HG03520 (cell line): Measurements from ENCODE around the gene MEI4.
"Not testable (repeated sequence)": the region's sequence is repeated elsewhere in the genome, so short reads cannot be mapped to it uniquely, and the experiment has no call there.

Experiments used
- ATAC-seq: cut with Tn5 transposase; IDR thresholded peaks from one replicate; pipeline ENCODE4 v1.9.1; 2021; ENCODE audit warnings: mild to moderate bottlenecking, moderate library complexity; ENCODE audit not compliant: unreplicated experiment

The MEI4 gene

DNA sequence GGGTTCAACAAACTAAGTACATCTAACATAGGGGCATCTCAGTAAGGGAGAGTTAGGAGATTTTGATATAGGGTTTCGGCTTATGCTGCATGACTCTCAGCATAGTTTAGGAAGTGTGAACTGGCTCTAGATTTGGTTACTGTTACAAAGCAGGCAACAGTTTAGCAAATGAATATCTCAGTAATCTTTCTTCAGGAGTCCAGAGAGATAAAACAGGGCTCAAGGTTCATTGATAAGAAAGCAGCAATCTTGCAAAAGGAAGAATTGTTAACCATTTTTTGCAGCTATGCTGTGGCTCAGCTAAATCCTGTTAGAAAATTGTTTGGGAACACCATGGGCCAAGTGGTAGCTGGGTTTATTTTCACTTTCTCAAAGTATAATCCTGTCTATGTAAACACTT lies 161.3 kb downstream of the MEI4 start:
- ATAC-seq = no peak

GRCh38 chr6:77815531-77815930 lies 162.7 kb downstream of the MEI4 start:
- ATAC-seq = no peak

DNA sequence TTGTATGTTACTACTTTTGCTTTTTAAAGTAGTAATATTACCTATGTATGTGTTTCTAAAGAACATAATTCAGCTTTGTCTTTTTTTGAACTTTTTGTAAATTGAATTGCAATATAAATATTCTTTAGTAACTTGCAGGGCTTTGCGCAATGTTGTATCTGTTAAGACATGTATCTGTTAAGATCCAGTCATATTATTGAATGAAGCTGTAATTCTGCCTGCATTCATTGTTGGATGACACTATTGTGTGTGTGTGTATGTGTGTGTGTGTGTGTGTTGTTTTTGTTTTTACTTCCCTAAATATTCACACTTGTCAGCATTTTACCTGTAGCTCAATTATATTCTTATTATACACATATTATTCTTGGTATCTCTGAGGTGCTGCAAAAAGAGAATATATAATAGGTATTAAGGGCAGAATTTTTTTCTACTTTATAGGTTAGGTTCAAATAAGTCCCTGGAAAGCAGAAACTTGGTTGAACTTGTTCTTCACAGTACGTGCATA lies 164.0 kb downstream of the MEI4 start:
- no peak for ATAC-seq

DNA sequence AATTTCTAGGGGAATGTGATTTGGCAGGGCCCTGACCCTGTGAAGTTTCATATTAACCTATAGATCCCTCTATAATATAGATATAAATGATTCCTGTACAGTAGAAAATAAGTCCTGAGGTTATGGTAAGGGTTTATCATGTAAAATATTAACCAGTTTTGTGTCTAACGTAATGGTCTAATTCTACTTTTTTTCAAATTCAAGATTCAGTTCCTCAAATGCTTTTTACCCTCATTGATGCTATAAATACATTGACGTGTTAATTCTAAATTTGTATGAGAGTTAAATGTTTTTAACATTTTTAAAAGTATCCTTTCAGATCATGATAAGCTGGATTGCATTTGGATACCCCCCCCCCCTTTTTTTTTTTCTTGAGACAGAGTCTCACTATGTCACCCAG lies 169.4 kb downstream of the MEI4 start:
- ATAC-seq = peak; percentile 40

- ATAC-seq = no peak
Measured at GRCh38 chr6:77825204-77825603, 172.4 kb downstream of the MEI4 start.

DNA sequence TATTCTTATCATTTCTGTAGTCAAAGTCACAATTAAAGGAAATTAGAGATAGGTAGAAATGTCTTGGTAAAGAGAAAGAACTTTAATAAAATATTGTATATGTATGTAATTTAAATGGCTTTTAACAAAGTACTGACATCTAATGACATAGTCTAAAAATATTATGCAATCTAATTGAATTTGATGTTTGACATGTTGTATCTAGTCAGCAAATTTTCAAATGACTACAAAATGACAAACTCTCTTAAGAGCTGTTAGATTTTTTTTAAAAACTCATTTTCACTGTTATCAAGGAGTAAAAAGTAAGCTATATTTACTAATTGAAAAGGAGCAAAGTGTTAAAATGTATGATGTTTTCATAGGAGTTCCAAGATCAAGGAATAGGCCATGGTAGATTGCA lies 176.9 kb downstream of the MEI4 start:
- ATAC-seq = no peak

GRCh38 chr6:77833749-77834148 lies 180.9 kb downstream of the MEI4 start:
- not testable (repeated sequence) for ATAC-seq

DNA sequence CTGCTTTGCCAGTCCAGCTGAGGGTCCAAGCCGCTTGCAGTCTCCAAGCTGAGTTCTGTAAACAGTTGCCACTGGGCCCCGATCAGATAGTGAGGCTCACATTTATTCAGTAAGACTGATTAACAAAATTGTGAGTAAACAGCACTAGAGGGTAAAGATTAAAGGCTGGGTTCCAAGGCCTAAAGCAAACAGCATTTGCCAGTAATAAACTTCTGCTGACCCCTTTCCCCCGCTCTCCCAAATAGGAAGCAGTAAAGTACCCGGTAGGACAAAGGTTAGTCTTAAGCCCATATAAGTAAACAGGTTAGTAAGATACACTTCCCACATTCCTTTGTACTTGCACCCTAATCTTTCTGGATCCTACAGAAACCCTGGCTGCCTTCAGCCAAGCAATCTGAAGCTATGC lies 181.8 kb downstream of the MEI4 start:
- no peak for ATAC-seq

DNA sequence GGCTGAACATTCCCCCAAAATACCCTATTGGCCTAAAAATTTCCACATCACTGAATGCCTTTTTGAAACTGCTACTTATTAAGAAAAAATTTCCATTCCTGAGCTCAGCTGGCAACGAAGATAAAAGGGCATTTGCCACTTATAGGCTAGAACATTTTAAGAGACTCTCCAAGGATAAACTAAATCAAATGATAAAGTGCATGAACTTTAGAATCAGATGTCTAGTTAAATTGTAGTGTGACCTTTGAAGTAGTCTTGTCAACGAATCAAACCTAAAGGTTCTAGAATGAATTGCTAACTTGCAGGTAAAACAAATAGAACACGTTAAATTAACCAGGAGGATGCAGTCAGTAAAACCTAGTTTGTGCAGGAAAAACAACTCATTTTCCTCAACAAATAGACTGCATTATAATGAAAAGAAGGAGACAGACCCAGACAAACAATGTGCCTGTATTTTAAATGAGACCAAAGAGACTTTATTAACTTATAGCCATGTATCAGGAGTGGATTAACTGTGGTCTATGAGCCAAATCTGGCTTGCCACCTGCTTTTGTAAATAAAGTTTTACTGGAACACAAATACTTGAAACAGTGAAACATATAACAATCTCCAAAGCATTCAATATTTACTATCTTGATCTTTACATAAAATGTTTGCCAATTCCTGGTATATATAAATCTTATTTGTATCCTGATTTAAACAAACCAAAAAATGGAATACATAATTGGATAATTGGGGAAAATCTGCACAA lies 184.4 kb downstream of the MEI4 start:
- ATAC-seq = no peak

DNA sequence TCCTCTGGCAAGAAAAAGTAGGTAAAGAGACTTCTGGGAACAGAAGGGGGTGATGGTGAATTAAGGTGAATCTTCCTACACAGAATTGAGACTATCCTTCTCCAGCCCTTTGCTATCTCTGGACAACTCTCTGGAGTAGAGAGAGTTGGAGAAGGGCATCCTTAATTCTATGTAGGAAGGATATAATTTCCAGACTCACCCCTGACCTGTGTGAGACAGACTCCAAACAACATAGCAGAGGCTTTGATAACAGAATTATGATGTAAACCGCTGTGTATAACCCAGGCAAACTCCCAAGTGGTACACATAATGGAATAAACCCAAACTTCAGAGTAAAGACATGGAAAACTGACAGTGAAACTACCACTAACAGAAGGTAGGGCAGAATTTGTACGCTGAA lies 186.5 kb downstream of the MEI4 start:
- no peak for ATAC-seq

DNA sequence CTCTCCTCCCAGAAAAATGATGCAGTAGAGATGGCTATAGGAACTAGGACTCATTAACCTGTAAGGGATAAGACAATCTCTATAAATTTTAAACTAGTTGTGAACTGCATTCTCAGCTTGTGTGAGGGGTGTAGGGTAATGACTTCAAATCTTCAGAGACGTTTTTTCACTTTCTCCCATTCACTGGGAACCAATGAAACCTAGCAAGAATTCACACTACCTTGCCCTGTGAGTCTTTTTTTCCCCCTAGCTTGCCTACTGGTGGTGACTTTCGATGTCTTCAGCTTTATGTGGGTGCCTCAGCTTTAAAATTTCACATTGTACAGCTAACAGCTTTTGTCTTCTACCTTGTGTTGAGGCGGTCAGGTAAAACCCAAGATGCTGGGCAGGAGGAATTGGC lies 192.0 kb downstream of the MEI4 start:
- no peak for ATAC-seq

- no peak for ATAC-seq
Measured at GRCh38 chr6:77853401-77853800, 200.6 kb downstream of the MEI4 start.

DNA sequence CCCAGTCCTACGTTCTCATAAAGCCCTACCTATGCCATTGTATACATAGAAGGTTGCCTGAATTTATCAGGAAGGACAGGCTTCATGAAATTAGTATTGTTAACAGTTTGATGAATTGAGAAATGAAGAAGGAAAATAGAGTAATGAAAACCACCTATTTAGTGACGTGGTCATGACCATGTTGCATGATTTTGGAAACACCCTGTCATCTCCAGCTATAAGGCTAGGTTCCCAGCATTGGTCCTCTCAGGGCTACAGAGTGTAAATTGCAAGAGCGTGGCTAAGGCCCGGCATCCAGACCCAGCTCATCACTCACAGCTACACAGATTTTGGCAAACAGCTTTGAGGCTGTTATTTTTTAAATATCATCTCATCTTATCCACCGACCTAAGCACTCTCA lies 203.6 kb downstream of the MEI4 start:
- ATAC-seq = no peak

- ATAC-seq = no peak
Measured at GRCh38 chr6:77857421-77857820, 204.6 kb downstream of the MEI4 start.

- ATAC-seq = no peak
Measured at GRCh38 chr6:77876300-77876699, 223.5 kb downstream of the MEI4 start.

DNA sequence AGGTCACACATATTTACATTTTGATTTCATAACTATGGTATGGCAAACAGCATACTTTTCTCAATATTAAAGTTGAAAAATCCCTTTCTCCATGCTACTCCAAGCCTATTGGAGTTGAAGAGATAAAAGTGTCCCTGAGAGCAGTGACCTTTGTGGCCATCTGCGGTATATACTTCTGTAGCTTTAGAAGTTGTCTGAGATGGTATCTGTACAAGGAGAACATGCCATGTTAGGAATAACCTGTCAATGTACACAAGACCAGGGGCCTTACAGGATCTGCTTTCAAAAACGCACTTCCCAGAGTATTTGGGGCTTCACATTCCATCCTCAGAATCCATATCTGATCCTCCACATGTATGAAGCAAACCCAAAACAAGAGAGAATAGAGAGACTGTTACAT lies 226.7 kb downstream of the MEI4 start:
- ATAC-seq = no peak

- no peak for ATAC-seq
Measured at GRCh38 chr6:77880501-77880900, 227.7 kb downstream of the MEI4 start.

DNA sequence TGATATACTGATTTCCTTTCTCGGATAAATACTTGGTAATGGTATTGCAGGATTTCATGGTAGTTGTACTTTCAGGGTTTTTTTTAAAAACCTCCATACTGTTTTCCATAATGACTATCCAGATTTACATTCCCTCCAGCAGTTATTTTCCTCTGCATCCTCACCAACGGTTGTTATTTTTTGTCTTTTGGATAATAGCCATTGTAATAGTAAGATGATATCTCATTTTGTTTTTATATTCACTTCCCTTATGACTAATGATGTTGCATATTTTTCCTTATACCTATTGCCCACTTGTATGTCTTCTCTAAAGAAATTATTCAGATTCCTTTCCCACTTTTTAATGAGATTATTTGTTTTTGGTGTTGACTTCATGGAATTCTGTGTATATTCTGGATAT lies 231.0 kb downstream of the MEI4 start:
- ATAC-seq = no peak

DNA sequence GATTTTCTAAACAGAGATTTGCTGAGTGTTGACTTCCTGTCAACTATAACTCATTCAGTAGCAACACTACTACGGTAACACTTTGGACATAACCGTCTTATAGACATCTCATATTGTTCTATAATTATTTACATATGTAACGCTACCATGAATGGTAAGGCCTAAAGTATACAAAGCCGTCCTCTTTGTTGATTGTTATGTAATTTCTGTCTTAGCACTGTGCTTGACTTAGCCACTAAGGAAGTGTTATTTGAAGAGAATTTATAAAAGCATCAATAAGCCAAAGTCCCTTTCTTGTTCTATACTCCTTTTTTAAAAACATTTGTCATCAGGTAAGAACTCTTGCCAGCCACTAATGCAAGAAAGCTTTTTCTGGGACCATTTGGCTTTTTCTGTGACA lies 240.6 kb downstream of the MEI4 start:
- ATAC-seq = no peak

- ATAC-seq = no peak
Measured at GRCh38 chr6:77906070-77906469, 253.2 kb downstream of the MEI4 start.

DNA sequence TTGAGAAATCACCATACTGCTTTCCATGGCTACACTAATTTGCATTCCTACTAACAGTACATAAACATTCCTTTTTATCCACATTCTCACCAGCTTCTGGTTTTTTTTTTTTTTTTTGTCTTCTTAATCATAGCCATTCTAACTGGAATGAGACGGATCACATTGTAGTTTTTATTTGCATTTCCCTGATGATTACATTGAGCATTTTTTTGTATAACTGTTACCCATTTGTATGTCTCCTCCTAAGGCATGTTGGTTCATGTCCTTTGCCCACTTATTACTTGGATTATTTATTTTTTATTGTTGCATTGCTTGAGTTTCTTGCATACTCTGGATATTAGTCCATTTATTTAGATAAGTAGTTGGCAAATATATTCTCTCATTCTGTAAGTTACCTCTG lies 258.0 kb downstream of the MEI4 start:
- no peak for ATAC-seq

DNA sequence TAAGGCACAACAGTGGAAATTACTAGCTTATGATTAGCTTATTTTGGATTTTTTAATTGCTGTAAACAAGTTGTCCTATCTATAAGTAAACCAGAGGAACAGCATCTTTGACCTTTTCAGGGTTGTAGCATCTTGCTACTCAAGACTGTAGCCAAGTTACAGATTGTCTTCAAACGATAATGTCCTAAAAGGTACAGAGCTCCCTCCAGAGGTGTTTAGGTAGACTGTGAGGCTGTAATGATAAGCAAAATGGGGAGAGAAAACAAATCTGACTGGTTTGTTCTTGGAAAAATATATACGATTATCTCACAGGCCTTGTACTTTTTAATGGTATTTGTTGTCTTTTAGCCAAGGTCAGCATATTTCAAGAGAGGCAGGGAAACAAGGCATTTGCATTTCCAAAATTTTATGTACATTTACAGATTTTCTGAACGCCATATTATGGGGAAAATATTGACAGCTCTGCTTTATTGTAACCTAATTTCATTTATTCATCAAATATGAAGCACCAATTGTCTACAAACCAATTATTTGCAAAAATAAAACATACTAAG lies 273.4 kb downstream of the MEI4 start:
- no peak for ATAC-seq

DNA sequence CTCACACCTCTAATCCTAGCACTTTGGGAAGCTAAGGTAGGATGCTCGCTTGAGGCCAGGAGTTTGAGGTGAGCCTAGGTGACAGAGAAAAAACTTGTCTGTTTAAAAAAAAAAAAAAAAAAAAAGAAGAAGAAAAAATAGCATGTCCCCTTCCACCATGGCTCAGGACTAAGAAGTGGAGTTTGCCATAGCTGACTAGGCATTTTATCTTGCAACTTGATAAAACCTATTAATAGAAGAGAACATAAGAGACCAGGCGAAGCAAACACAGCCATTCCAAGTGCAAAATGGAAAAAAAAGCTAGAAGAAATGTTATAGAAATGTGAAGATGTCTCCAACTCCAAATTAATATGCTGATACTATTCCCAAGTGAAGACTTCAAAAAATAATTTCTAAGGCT lies 277.5 kb downstream of the MEI4 start:
- no peak for ATAC-seq
